PC-3 (cell line): ENCODE measurements around the gene TXNL4A. TPM values are rescaled to one million over a fixed set of nuclear protein-coding genes. Genes with fewer than 3 reads are reported as not detected.

Experiments used
- ATAC-seq: fragments of 200-7000 bp; cut with Tn5 transposase; 2 replicates; pipeline ENCODE4 v1.9.1; 2020; ENCODE audit warnings: mild to moderate bottlenecking, moderate library complexity
- BruUV-seq: library from RNA; stranded (reverse); fragments of 400-500 nt; replicated peaks from 2 replicates; lab custom pipeline; 2021; lab: Mats Ljungman, UMichigan
- CTCF ChIA-PET: fragments of 300-600 bp; sonication (Branson Sonifier 250); formaldehyde crosslinking; loops from one replicate; lab custom pipeline; 2022; ENCODE audit warnings: antibody characterized with exemption; lab: Charles Lee
- POLR2A ChIA-PET: fragments of 300-600 bp; sonication (Branson Sonifier 250); formaldehyde crosslinking; loops from one replicate; lab custom pipeline; 2022; ENCODE audit warnings: antibody characterized with exemption; ENCODE audit not compliant: unreplicated experiment; lab: Charles Lee
- DNase-seq: peaks from one replicate; pipeline ENCODE4 v3.0.0-alpha.2; 2015
- H2AFZ ChIP-seq: fragments of 300-600 bp; sonication (generic); 2 replicates; pipeline ENCODE4 v1.6.0; 2016; ENCODE audit warnings: antibody characterized with exemption, low read length
- H3F3A ChIP-seq: fragments of 300-600 bp; sonication (generic); one replicate; pipeline ENCODE4 v1.6.0; 2017; ENCODE audit warnings: antibody characterized with exemption, low read length, control low read depth, mild to moderate bottlenecking; ENCODE audit not compliant: unreplicated experiment
- H3K27ac ChIP-seq: fragments of 300-600 bp; sonication (generic); 2 replicates; pipeline ENCODE4 v1.5.1; 2016; ENCODE audit warnings: mild to moderate bottlenecking, low read length
- H3K27me3 ChIP-seq: fragments of 300-600 bp; sonication (generic); 2 replicates; pipeline ENCODE4 v1.6.1; 2016; ENCODE audit warnings: low read length, mixed read lengths
- H3K36me3 ChIP-seq: fragments of 300-600 bp; sonication (generic); 2 replicates; pipeline ENCODE4 v1.6.1; 2016; ENCODE audit warnings: low read depth, mixed run types, low read length, mixed read lengths
- H3K4me1 ChIP-seq: fragments of 300-600 bp; sonication (generic); 2 replicates; pipeline ENCODE4 v1.5.1; 2016; ENCODE audit warnings: low read length; ENCODE audit not compliant: insufficient read depth
- H3K4me2 ChIP-seq: fragments of 300-600 bp; sonication (generic); 2 replicates; pipeline ENCODE4 v1.6.0; 2016; ENCODE audit warnings: low read length
- H3K4me3 ChIP-seq: fragments of 300-600 bp; sonication (generic); 2 replicates; pipeline ENCODE4 v1.5.1; 2016; ENCODE audit warnings: mild to moderate bottlenecking, low read length, mixed read lengths
- H3K79me2 ChIP-seq: fragments of 300-600 bp; sonication (generic); 2 replicates; pipeline ENCODE4 v1.6.1; 2017; ENCODE audit warnings: low read length, mixed read lengths
- H3K9ac ChIP-seq: fragments of 300-600 bp; sonication (generic); 2 replicates; pipeline ENCODE4 v1.6.0; 2016; ENCODE audit warnings: mild to moderate bottlenecking, low read length
- H3K9me2 ChIP-seq: fragments of 300-600 bp; sonication (generic); replicated peaks from 2 replicates; pipeline ENCODE4 v1.6.1; 2016; ENCODE audit warnings: mixed run types, low read length, mixed read lengths
- H3K9me3 ChIP-seq: fragments of 300-600 bp; sonication (generic); 2 replicates; pipeline ENCODE4 v1.6.1; 2016; ENCODE audit warnings: low read length, mixed read lengths
- H4K20me1 ChIP-seq: fragments of 300-600 bp; sonication (generic); 2 replicates; pipeline ENCODE4 v1.6.1; 2016; ENCODE audit warnings: low read length, mixed read lengths
- EZH2 ChIP-seq: fragments of 300-600 bp; sonication (generic); IDR thresholded peaks from one replicate; pipeline ENCODE4 v1.6.1; 2017; ENCODE audit warnings: antibody characterized with exemption, mild to moderate bottlenecking, low read length; ENCODE audit not compliant: unreplicated experiment
- EZH2phosphoT487 ChIP-seq: fragments of 300-600 bp; sonication (generic); IDR thresholded peaks from 2 replicates; pipeline ENCODE4 v1.6.1; 2018; ENCODE audit warnings: mild to moderate bottlenecking, antibody characterized with exemption, low read length, borderline replicate concordance
- intact Hi-C: fragments of 100-400 bp; cut with micrococcal nuclease; formaldehyde crosslinking; loops from 2 replicates; pipeline ENCODE4 v1.9.0; 2023
- total RNA-seq: library from RNA; depleted of rRNA; stranded (reverse); fragments of >200 nt; gene quantifications from 2 replicates; pipeline ENCODE4 v1.2.3, GENCODE V29; 2014
- TF ChIP-seq, protein P1 (sequence below): fragments of 300-600 bp; sonication (generic); conservative IDR thresholded peaks from 2 replicates; pipeline ENCODE4 v1.5.1; 2017; ENCODE audit warnings: antibody characterized with exemption, low read depth, mild to moderate bottlenecking, low read length

The TXNL4A gene
- total RNA-seq, 1 experiment from 2014 or later = 159 TPM

- H3K4me1 ChIP-seq = no peaks in the 10 kb centered on the region
- BruUV-seq = no TSS peak
Measured at GRCh38 chr18:79975043-79975442, 13.3 kb downstream of the TXNL4A start.

DNA sequence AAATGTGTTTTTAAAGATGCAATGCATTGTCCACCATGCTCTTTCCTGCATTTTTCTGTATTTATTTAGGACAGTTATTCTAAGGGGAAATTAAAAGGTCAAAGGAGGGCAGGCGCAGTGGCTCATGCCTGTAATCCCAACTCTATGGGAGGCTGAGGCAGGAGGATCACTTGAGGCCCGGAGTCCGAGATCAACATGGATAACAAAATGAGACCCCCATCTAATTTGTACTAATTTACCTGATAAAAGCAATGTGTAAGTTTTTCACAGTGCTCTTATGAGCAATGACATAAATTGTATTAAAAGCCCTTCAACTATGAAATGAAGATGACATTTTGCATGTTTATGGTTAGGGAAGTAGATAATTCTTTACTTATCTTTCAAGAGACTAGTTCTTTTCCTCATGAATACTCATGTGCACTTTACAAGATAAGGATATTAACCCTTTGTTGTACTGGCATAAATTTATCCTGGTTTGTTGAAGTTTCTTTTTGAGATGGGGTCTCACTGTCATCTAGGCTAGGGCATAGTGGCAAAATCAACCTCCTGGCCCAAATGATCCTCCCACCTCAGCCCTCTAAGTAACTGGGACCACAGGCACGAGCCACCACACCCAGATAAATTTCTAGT, 14.2 kb downstream of the TXNL4A start:
- no TSS peak for BruUV-seq
- DNase-seq (no peak), ATAC-seq (no peak)
- ChIA-PET CTCF (no interaction called here), POLR2A (no interaction called here)
- intact Hi-C loops = no loop called here
- Histone ChIP-seq H3K36me3 (peaks cover 41% of the 10 kb centered on the region), H3K79me2 (peaks cover 56% of the 10 kb centered on the region), H4K20me1 (peaks cover 14% of the 10 kb centered on the region), H3K9me3 (no peaks in the 10 kb centered on the region), H3K4me3 (no peak overlapping the region), H3K4me1 (no peaks in the 10 kb centered on the region), H3K9ac (no peak overlapping the region), H3K27ac (no peak overlapping the region), H3K4me2 (no peak overlapping the region), H3F3A (no peaks in the 10 kb centered on the region), H3K27me3 (no peaks in the 10 kb centered on the region), H2AFZ (no peak overlapping the region), H3K9me2 (no peaks in the 10 kb centered on the region)
- TF ChIP-seq EZH2 = no peak
- TF ChIP-seq, protein P1, sequence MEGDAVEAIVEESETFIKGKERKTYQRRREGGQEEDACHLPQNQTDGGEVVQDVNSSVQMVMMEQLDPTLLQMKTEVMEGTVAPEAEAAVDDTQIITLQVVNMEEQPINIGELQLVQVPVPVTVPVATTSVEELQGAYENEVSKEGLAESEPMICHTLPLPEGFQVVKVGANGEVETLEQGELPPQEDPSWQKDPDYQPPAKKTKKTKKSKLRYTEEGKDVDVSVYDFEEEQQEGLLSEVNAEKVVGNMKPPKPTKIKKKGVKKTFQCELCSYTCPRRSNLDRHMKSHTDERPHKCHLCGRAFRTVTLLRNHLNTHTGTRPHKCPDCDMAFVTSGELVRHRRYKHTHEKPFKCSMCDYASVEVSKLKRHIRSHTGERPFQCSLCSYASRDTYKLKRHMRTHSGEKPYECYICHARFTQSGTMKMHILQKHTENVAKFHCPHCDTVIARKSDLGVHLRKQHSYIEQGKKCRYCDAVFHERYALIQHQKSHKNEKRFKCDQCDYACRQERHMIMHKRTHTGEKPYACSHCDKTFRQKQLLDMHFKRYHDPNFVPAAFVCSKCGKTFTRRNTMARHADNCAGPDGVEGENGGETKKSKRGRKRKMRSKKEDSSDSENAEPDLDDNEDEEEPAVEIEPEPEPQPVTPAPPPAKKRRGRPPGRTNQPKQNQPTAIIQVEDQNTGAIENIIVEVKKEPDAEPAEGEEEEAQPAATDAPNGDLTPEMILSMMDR = no peak
- no peak for TF ChIP-seq EZH2phosphoT487

More at GRCh38 chr18:79975043-79975442, 13.3 kb downstream of the TXNL4A start:
- H4K20me1 ChIP-seq = peaks cover 22% of the 10 kb centered on the region
- H3K27me3 ChIP-seq = no peaks in the 10 kb centered on the region
- no peaks in the 10 kb centered on the region for H3F3A ChIP-seq
- ATAC-seq = no peak
- no peak for DNase-seq
- no peak overlapping the region for H3K4me2 ChIP-seq
- POLR2A ChIA-PET = no interaction called here
- peaks cover 65% of the 10 kb centered on the region for H3K79me2 ChIP-seq
- H3K9me3 ChIP-seq = no peaks in the 10 kb centered on the region
- H3K9me2 ChIP-seq = no peaks in the 10 kb centered on the region
- H3K9ac ChIP-seq = no peak overlapping the region
- no peak overlapping the region for H3K27ac ChIP-seq
- H3K4me3 ChIP-seq = no peak overlapping the region
- no peak overlapping the region for H2AFZ ChIP-seq
- intact Hi-C loops = no loop called here
- CTCF ChIA-PET = no interaction called here
- H3K36me3 ChIP-seq = peaks cover 42% of the 10 kb centered on the region
- TF ChIP-seq EZH2phosphoT487 (no peak), EZH2 (no peak)
- TF ChIP-seq, protein P1 = no peak

GRCh38 chr18:79973517-79973916, 14.8 kb downstream of the TXNL4A start:
- no peaks in the 10 kb centered on the region for H3K27me3 ChIP-seq
- ATAC-seq (no peak), DNase-seq (no peak)
- H3K4me3 ChIP-seq = no peak overlapping the region
- ChIA-PET POLR2A (no interaction called here), CTCF (no interaction called here)
- no peak overlapping the region for H3K4me2 ChIP-seq
- H3K36me3 ChIP-seq = peaks cover 40% of the 10 kb centered on the region
- H3F3A ChIP-seq = no peaks in the 10 kb centered on the region
- H3K9me2 ChIP-seq = no peaks in the 10 kb centered on the region
- no peaks in the 10 kb centered on the region for H3K4me1 ChIP-seq
- no peak overlapping the region for H2AFZ ChIP-seq
- H3K9me3 ChIP-seq = no peaks in the 10 kb centered on the region
- peaks cover 49% of the 10 kb centered on the region for H3K79me2 ChIP-seq
- no peak overlapping the region for H3K27ac ChIP-seq
- no peak overlapping the region for H3K9ac ChIP-seq
- TF ChIP-seq EZH2phosphoT487 = no peak
- TF ChIP-seq EZH2 = no peak
- TF ChIP-seq, protein P1 = no peak
- H4K20me1 ChIP-seq = peaks cover 14% of the 10 kb centered on the region
- intact Hi-C loops = no loop called here
- BruUV-seq = no TSS peak
